Left cardiac atrium (tissue), 4 donors: ENCODE results near the gene KCNT1. TPM values are rescaled to one million over a fixed set of nuclear protein-coding genes. Genes with fewer than 3 reads are reported as not detected.

Experiments
- ATAC-seq, 2 donors: fragments of 200-7000 bp; cut with Tn5 transposase; one replicate each; pipeline ENCODE4 v1.9.1; 2020; ENCODE audit warnings: mild to moderate bottlenecking in 2 of 2, moderate library complexity in 2 of 2
- DNase-seq: peaks from one replicate; pipeline ENCODE4 v3.0.0-alpha.2; 2020
- intact Hi-C, 2 donors: fragments of 100-400 bp; cut with DNase I; formaldehyde crosslinking; loops; one replicate each; pipeline versions ENCODE4 v1.14.1 to v1.15.1; 2022 to 2023
- total RNA-seq, 2 donors: library from RNA; stranded (reverse); fragmentation: NEBNext Ultra II Directional; extraction: Animal tissue kit (Norgen Biotek cat#: 25700); gene quantifications; one replicate each; pipeline ENCODE4 v1.2.1, GENCODE V29; 2021
- donor health status: DM: no; HTN: yes; CAD: no.
- donor health status: DM: no; HTN: yes; CAD: no; lungs with severe emphysema.
- donor health status: DM: yes; HTN: yes; CAD: no.
- donor health status: Dilated cardiomyopathy.

KCNT1 gene
- total RNA-seq, 2 donors from 2014 or later: 0.24 to 1.2 TPM

DNA sequence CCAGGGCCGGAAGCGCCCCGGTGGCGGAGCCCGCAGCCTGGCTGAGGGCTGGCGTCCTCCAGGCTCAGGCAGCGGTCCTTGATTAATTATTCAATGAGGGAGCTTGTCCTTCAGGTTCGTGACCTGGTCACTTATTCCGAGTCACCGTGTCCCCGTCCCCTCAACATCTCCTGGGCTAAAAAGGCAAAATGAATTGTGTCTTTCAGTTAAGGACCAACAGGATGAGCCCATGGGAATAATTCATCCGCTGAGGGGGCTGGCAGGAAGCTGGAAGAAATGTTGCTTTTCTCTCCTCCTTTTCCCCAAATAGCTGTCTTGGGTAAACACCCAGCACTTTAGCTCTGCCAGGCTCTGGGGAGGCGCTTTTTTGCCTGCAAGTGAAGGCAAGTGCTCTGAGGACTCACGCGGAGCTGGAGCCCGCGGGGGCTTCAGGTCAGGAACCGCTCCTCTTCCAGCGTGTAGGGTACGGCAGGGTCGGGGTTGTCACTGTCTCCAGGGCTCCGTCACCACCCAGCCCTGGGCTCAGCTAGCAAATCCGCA, 13.1 kb downstream of the KCNT1 start:
- intact Hi-C loops: no loop called here
- ATAC-seq (no peak), DNase-seq (no peak)

DNA sequence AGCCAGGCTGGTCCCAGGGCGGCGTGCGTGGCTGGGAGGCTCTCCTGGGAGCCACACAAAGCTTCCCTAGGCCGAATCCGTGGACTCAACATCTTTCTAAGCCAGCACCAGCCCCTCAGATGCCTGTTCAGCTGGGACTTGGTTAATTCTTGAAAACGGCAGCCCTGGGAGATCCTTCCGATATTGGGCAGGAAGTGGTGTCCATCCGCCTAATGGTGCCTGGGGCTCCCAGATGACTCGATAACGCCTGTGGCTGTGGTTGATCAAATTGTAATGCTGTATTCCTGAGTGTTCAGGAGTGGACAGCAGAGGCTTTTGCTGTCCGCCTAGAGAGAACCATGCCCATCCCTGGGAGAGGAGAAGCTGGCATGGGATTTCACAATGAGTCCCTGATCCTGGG, 14.1 kb downstream of the KCNT1 start:
- intact Hi-C loops: no loop called here
- ATAC-seq: no peak
- DNase-seq: no peak

- DNase-seq (no peak), ATAC-seq (no peak)
- intact Hi-C loops: no loop called here
Observed at GRCh38 chr9:135717410-135717809, 15.4 kb downstream of the KCNT1 start.

DNA sequence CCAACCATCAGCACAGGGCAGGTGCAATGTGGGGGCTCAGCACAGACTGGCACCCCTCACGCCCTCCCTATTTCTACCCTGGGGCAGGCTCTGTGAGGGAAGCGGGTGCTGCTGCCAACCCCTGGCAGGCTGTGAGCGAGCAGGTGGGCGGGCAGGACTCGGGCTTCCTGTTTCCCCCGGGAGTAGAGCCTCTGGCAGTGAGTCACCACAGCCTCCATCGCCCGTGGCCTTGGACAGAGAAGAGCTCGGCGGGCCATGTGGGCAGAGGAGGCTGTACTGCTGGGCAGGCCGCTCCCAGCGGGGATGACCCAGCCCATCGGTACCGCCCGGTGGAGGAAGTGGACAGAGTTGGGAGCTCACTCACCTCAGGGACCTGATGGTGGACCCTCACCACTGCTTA, 16.6 kb downstream of the KCNT1 start:
- ATAC-seq (no peak), DNase-seq (no peak)
- intact Hi-C loops: no loop called here

GRCh38 chr9:135719472-135719871, 17.5 kb downstream of the KCNT1 start:
- intact Hi-C loops: no loop called here
- ATAC-seq (no peak), DNase-seq (no peak)

DNA sequence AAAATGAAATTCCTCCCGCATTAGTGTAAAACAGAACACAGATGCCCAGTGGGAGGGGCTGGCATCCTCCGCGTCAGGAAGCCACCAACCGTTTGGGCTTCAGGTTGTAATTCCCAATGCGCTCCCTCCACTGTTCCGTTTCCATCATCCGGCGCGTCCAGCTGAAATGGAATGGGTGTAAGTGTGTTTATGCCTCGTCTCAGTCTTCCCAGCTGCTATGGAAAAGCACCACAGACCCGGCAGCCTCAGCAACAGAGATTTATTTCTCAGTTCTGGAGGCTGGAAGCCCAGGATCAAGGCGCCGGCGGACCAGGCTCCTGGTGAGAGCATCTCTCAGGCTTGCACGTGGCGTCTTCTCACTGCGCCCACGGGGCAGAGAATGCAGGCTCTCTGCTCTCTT, 20.4 kb downstream of the KCNT1 start:
- intact Hi-C loops: no loop called here
- ATAC-seq: no peak

GRCh38 chr9:135724186-135724787, 22.3 kb downstream of the KCNT1 start:
- DNase-seq (no peak), ATAC-seq (no peak)
- intact Hi-C loops: no loop called here

More for the DNA sequence above, 20.4 kb downstream of the KCNT1 start:
- no peak for DNase-seq

DNA sequence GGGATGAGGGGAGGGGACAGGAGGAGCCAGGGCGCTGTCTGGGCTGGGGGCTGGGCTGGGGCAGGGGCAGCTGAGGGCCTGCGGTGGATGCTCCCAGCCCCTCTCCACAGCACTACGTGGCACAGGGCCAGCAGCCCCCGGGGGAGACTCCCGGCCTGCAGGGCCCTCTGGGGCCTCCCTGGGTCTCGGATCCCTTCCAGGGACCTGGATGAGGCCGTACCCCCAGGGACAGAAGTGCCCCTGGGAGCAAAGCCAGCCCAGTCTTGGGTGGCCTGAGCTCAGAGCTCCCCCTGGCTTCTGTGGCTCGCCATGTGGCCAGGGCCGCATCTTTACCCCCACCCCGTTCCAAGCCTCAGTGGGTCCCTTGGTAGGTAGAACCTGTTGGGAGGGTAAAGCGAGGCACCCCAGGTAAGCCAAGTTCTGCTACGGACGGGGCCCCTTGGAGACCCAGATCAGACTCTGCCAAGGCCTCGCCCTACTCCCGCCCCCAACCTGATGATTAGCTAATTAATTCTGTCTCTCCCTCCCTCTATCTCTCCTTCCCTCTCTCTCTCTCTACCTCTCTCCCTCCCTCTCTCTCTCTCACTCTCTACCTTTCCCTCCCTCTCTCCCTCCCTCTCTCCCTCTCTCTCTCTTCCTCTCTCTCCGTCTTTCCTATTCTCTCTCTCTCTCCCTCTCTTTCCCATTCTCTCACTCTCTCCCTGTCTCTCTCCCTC, 24.3 kb downstream of the KCNT1 start:
- DNase-seq: no peak
- ATAC-seq: no peak
- intact Hi-C loops: no loop called here

DNA sequence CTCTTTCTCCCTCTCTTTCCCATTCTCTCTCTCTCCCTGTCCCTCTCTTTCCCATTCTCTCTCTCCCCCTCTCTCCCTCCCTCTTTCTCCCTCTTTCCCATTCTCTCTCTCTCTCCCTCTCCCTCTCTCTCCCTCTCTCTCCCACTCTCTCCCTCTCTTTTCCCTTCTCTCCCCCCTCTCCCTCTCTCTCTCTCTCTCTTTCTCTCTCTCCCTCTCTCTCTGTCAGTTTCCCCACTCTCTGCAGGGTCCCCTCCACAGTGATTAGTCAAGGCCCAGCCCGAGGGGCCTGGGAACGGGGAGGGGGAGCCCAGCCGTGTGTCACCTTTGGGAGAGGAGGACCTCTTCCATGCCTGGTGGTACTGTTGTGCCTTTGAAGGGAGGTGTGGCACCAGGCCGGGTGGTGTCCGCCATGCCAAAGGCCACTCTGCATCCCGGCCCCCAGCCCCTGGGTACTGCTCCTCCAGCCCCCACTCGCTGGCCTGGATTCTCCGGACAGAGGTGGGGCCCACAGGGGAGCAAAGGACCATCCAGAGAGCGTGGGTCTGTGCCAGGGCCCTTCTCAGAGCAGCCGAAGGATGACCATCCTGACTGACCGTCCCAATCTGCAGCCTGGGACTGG, 25.4 kb downstream of the KCNT1 start:
- no peak for ATAC-seq
- intact Hi-C loops: no loop called here

GRCh38 chr9:135728436-135729110, 26.6 kb downstream of the KCNT1 start:
- intact Hi-C loops: no loop called here
- DNase-seq (no peak), ATAC-seq (no peak)

More for the DNA sequence above, 25.4 kb downstream of the KCNT1 start:
- DNase-seq: no peak

- intact Hi-C loops: no loop called here
Observed at GRCh38 chr9:135729480-135729879, 27.5 kb downstream of the KCNT1 start.

GRCh38 chr9:135731454-135731853, 29.5 kb downstream of the KCNT1 start:
- intact Hi-C loops: no loop called here
- ATAC-seq (no peak), DNase-seq (no peak)

More at GRCh38 chr9:135729480-135729879, 27.5 kb downstream of the KCNT1 start:
- no peak for ATAC-seq
- no peak for DNase-seq

GRCh38 chr9:135732569-135733257, 30.7 kb downstream of the KCNT1 start:
- DNase-seq: no peak
- intact Hi-C loops: no loop called here
- no peak for ATAC-seq

DNA sequence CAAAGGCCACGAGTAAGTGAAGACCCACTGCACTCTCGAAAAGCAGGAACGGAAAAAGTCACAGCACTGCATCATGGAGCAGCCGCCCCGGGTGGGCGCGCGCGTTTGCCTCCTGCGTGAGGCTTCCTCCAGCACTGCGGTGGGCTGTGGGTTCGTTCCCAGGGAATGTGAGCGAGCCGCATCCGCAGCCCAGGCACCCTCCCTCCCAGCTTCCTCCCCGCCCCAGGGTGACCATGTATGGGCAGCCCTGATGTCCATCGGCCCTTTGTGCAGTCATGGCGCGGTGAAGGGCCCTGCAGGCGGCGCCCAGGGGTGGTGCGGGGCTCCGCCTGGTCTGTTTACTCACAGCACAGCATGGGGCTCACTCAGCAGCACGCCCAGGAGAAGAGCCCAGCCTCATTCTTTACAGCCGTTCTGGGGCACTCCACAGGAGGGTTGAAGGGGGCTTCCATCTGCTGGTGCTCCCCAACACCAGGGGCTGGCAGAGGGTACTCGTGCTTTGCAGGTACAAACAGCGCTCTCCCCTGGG, 32.7 kb downstream of the KCNT1 start:
- intact Hi-C loops: no loop called here
- ATAC-seq (no peak), DNase-seq (no peak)

GRCh38 chr9:135736272-135736978, 34.4 kb downstream of the KCNT1 start:
- ATAC-seq (no peak), DNase-seq (no peak)
- intact Hi-C loops: no loop called here

DNA sequence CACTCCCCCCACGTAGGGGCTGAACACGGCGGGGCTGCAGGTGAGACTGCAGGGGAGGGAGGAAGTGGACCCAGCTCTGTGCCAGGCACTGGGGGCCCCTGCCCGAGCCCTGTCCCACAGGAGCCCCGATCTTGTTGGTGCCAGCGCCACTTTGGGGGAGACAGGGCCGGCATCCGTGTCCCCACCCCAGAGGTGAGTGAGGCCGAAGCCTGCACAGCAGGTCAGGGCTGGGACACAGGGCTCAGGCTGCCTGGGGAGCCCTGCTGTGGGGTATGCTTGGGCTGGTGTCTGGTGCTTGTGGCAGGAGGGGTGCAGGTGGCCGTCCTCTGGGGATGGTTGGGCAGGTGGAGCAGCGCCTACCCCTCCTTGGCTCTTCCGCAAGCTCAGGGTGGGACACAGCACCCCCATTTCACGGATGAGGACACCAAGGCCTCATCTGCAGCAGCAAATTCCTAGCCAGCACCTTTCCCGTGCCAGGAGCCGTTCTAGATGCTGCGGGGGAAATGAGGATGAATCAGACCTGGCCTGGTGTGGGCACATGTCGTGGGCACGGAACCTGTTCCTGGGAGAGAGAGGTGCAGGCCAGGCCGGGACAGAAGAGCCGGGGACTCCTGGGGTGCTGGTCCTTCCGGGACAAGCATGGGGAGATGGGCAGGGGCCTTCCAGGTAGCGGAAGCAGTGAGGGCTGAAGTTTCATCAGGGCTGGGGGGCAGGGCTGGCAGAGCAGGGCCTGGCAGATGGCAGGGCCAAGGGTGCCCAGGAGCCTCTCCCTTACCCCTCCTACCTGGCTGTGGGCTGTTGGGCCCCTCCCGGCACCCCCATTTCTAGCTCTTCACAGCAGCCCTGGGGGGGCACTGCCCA, 35.2 kb downstream of the KCNT1 start:
- intact Hi-C loops: no loop called here
- no peak for ATAC-seq
- DNase-seq: no peak

- DNase-seq: no peak
- intact Hi-C loops: no loop called here
- no peak for ATAC-seq
Observed at GRCh38 chr9:135737840-135738521, 36.0 kb downstream of the KCNT1 start.
